Caco-2 (cell line): Measurements from ENCODE around the gene WDR72. TPM values are rescaled to one million over a fixed set of nuclear protein-coding genes. Genes with fewer than 3 reads are reported as not detected.

ENCODE experiments used
- BruUV-seq: library from RNA; stranded (reverse); fragments of 400-500 nt; replicated peaks from 2 replicates; lab custom pipeline; 2021; lab: Mats Ljungman, UMichigan
- CTCF ChIA-PET: fragments of 300-600 bp; sonication (Branson Sonifier 250); formaldehyde crosslinking; loops from one replicate; lab custom pipeline; 2022; ENCODE audit warnings: antibody characterized with exemption; lab: Charles Lee
- POLR2A ChIA-PET: fragments of 300-600 bp; sonication (Branson Sonifier 250); formaldehyde crosslinking; loops from one replicate; lab custom pipeline; 2022; ENCODE audit warnings: antibody characterized with exemption; lab: Charles Lee
- DNase-seq, 2 experiments: peaks; one replicate each; pipeline versions ENCODE4 v3.0.0 to v3.0.0-alpha.2; 2020 to 2022
- H3K27me3 ChIP-seq: replicated peaks from 2 replicates; pipeline ENCODE4 v1.6.0; 2011; ENCODE audit warnings: low read length; ENCODE audit not compliant: control insufficient read depth, insufficient read depth
- H3K36me3 ChIP-seq: 2 replicates; pipeline ENCODE4 v1.5.1; 2011; ENCODE audit warnings: low read length; ENCODE audit not compliant: control insufficient read depth, insufficient read depth
- H3K4me1 ChIP-seq: fragments of 250-450 bp; sonication (Bioruptor Pico); 2 replicates; pipeline ENCODE4 v1.5.1; 2020; ENCODE audit warnings: mild to moderate bottlenecking
- H3K4me3 ChIP-seq: 2 replicates; pipeline ENCODE4 v1.5.1; 2011; ENCODE audit warnings: low read depth, mild to moderate bottlenecking, control low read depth, low read length
- H3K9me3 ChIP-seq: fragments of 250-450 bp; sonication (Bioruptor Pico); 2 replicates; pipeline ENCODE4 v1.5.1; 2020; ENCODE audit warnings: mild to moderate bottlenecking, moderate library complexity
- H3K27ac Mint-ChIP-seq: one replicate; pipeline ENCODE4 v1.8.0; 2022; ENCODE audit warnings: mixed read lengths; ENCODE audit not compliant: unreplicated experiment
- H3K27me3 Mint-ChIP-seq: one replicate; pipeline ENCODE4 v1.8.0; 2022; ENCODE audit warnings: mixed read lengths; ENCODE audit not compliant: insufficient read depth, unreplicated experiment
- H3K36me3 Mint-ChIP-seq: one replicate; pipeline ENCODE4 v1.8.0; 2022; ENCODE audit warnings: mild to moderate bottlenecking, mixed read lengths; ENCODE audit not compliant: insufficient read depth, unreplicated experiment
- H3K4me1 Mint-ChIP-seq: one replicate; pipeline ENCODE4 v1.8.0; 2022; ENCODE audit warnings: low read depth, mixed read lengths; ENCODE audit not compliant: unreplicated experiment
- H3K4me3 Mint-ChIP-seq: one replicate; pipeline ENCODE4 v1.8.0; 2022; ENCODE audit warnings: mild to moderate bottlenecking, moderate library complexity, mixed read lengths; ENCODE audit not compliant: unreplicated experiment
- H3K9me3 Mint-ChIP-seq: one replicate; pipeline ENCODE4 v1.8.0; 2022; ENCODE audit warnings: mixed read lengths; ENCODE audit not compliant: unreplicated experiment
- intact Hi-C: fragments of 100-400 bp; cut with micrococcal nuclease; formaldehyde crosslinking; loops from one replicate; pipeline ENCODE4 v1.10.0; 2022; ENCODE audit not compliant: unreplicated experiment
- total RNA-seq: library from RNA; stranded (reverse); gene quantifications from 2 replicates; pipeline ENCODE4 v1.2.3, GENCODE V29; 2022
- TF ChIP-seq, protein P1 (sequence below), 2 experiments: fragments of 200-600 bp in 1 of 2; IDR thresholded peaks; 1 replicate in 1 of 2; 2 replicates in 1 of 2; pipeline versions ENCODE4 v1.5.1 to v1.8.0; 2011 to 2022; ENCODE audit warnings: antibody characterized with exemption in 1 of 2, control low read depth in 1 of 2, inconsistent platforms in 1 of 2, low read depth in 1 of 2, low read length in 1 of 2, mild to moderate bottlenecking in 1 of 2, moderate library complexity in 1 of 2; ENCODE audit not compliant: insufficient read depth in 1 of 2, severe bottlenecking in 1 of 2, unreplicated experiment in 1 of 2

Gene WDR72
- total RNA-seq, 1 experiment from 2014 or later = 11.2 TPM

- intact Hi-C loops = loop anchor here (5.0 kb wide), 1 partner anchor 796 kb away; the partner anchor contains the start of gene ONECUT1
- no peaks in the 10 kb centered on the region for H3K4me1 ChIP-seq
- no peak overlapping the region for H3K27ac Mint-ChIP-seq
- no peak for DNase-seq
- H3K9me3 Mint-ChIP-seq = no peaks in the 10 kb centered on the region
- H3K4me3 ChIP-seq = no peak overlapping the region
- TF ChIP-seq, protein P1, sequence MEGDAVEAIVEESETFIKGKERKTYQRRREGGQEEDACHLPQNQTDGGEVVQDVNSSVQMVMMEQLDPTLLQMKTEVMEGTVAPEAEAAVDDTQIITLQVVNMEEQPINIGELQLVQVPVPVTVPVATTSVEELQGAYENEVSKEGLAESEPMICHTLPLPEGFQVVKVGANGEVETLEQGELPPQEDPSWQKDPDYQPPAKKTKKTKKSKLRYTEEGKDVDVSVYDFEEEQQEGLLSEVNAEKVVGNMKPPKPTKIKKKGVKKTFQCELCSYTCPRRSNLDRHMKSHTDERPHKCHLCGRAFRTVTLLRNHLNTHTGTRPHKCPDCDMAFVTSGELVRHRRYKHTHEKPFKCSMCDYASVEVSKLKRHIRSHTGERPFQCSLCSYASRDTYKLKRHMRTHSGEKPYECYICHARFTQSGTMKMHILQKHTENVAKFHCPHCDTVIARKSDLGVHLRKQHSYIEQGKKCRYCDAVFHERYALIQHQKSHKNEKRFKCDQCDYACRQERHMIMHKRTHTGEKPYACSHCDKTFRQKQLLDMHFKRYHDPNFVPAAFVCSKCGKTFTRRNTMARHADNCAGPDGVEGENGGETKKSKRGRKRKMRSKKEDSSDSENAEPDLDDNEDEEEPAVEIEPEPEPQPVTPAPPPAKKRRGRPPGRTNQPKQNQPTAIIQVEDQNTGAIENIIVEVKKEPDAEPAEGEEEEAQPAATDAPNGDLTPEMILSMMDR (IDR thresholded peaks at IDR 0.05; ENCODE audit: insufficient read depth in 1 of 2, low read depth in 1 of 2, low read length in 1 of 2, severe bottlenecking in 1 of 2, unreplicated experiment in 1 of 2) = no peak
- no peak overlapping the region for H3K4me3 Mint-ChIP-seq
- no TSS peak for BruUV-seq
- H3K36me3 Mint-ChIP-seq = no peaks in the 10 kb centered on the region
- H3K27me3 ChIP-seq = no peaks in the 10 kb centered on the region
- no peaks in the 10 kb centered on the region for H3K36me3 ChIP-seq
- no peaks in the 10 kb centered on the region for H3K9me3 ChIP-seq
- H3K4me1 Mint-ChIP-seq = no peaks in the 10 kb centered on the region
- POLR2A ChIA-PET = no interaction called here
- H3K27me3 Mint-ChIP-seq = no peaks in the 10 kb centered on the region
- CTCF ChIA-PET = no interaction called here
Measured at GRCh38 chr15:53588773-53589172, 170.7 kb downstream of the WDR72 start.

GRCh38 chr15:53586799-53587198 lies 172.7 kb downstream of the WDR72 start:
- peak; percentile 64 to 74 for DNase-seq
- POLR2A ChIA-PET = no interaction called here

DNA sequence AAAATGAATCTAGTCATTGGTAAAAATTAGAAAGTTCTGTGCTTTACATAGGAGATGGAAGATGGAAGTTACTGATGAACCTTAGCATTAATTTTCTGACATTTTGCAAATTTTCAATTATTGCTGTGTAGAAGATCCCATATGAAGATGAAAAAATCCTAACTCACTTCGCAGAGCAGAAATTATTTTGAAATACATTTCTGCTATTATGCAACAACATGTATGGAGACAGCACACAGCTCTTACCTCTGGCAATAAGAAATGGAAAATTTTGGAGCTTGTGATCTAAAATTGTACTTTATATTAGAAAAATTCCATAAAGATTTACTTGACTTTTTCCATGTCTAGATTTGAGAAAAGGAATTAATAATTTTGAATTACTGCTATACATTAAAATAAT lies 177.9 kb downstream of the WDR72 start:
- TF ChIP-seq, protein P1 (IDR thresholded peaks at IDR 0.05; ENCODE audit: insufficient read depth in 1 of 2, low read depth in 1 of 2, low read length in 1 of 2, severe bottlenecking in 1 of 2, unreplicated experiment in 1 of 2) = no peak
- Mint-ChIP-seq H3K36me3 (no peaks in the 10 kb centered on the region), H3K4me1 (no peaks in the 10 kb centered on the region), H3K27me3 (no peaks in the 10 kb centered on the region), H3K9me3 (no peaks in the 10 kb centered on the region), H3K27ac (no peak overlapping the region), H3K4me3 (no peak overlapping the region)
- Histone ChIP-seq H3K9me3 (no peaks in the 10 kb centered on the region), H3K36me3 (no peaks in the 10 kb centered on the region), H3K27me3 (no peaks in the 10 kb centered on the region), H3K4me3 (no peak overlapping the region), H3K4me1 (no peaks in the 10 kb centered on the region)
- no peak for DNase-seq
- CTCF ChIA-PET = no interaction called here
- BruUV-seq = no TSS peak
- intact Hi-C loops = no loop called here
- POLR2A ChIA-PET = no interaction called here

More at GRCh38 chr15:53586799-53587198, 172.7 kb downstream of the WDR72 start:
- Histone ChIP-seq H3K4me1 (no peaks in the 10 kb centered on the region), H3K9me3 (no peaks in the 10 kb centered on the region), H3K27me3 (no peaks in the 10 kb centered on the region), H3K36me3 (no peaks in the 10 kb centered on the region), H3K4me3 (no peak overlapping the region)
- intact Hi-C loops = loop anchor here (2.0 to 5.0 kb wide), 2 partner anchors 202 to 794 kb away; partner anchors contain the start of gene ONECUT1
- Mint-ChIP-seq H3K27me3 (no peaks in the 10 kb centered on the region), H3K4me3 (no peak overlapping the region), H3K36me3 (no peaks in the 10 kb centered on the region), H3K4me1 (no peaks in the 10 kb centered on the region), H3K9me3 (no peaks in the 10 kb centered on the region), H3K27ac (no peak overlapping the region)
- BruUV-seq = no TSS peak
- TF ChIP-seq, protein P1 (IDR thresholded peaks at IDR 0.05; ENCODE audit: insufficient read depth in 1 of 2, low read depth in 1 of 2, low read length in 1 of 2, severe bottlenecking in 1 of 2, unreplicated experiment in 1 of 2) = peak; percentile 63 to 66
- CTCF ChIA-PET = no interaction called here
